Keratinocyte (primary cell): ENCODE measurements around the gene SDF2L1. TPM values are rescaled to one million over a fixed set of nuclear protein-coding genes. Genes with fewer than 3 reads are reported as not detected.

Experiments
- DNase-seq: peaks from one replicate; pipeline ENCODE4 v3.0.0-alpha.2; 2011; ENCODE audit warnings: low read depth, missing footprints, low spot score
- FAIRE-seq: peaks from 2 replicates; lab custom pipeline; 2011; peaks lifted over from hg19 to GRCh38; lab: Jason Lieb, UNC
- H2AFZ ChIP-seq: 2 replicates; pipeline ENCODE4 v1.6.0; 2012; ENCODE audit warnings: low read length, control low read depth, inconsistent platforms; ENCODE audit not compliant: control insufficient read depth
- H3K27ac ChIP-seq: 2 replicates; pipeline ENCODE4 v1.5.1; 2011; ENCODE audit warnings: low read length; ENCODE audit not compliant: control insufficient read depth, insufficient read depth
- H3K27me3 ChIP-seq: 3 replicates; pipeline ENCODE4 v1.6.0; 2011; ENCODE audit warnings: low read length; ENCODE audit not compliant: control insufficient read depth, insufficient read depth; ENCODE audit errors: extremely low read depth
- H3K36me3 ChIP-seq, 2 experiments: 2 replicates in 1 of 2; 3 replicates in 1 of 2; pipeline ENCODE4 v1.5.1; 2011; ENCODE audit warnings: low read length in 2 of 2, mild to moderate bottlenecking in 1 of 2; ENCODE audit not compliant: control insufficient read depth in 2 of 2, insufficient read depth in 2 of 2; ENCODE audit errors: extremely low read depth in 1 of 2
- H3K4me1 ChIP-seq: 3 replicates; pipeline ENCODE4 v1.5.1; 2011; ENCODE audit warnings: low read length; ENCODE audit not compliant: control insufficient read depth, insufficient read depth; ENCODE audit errors: extremely low read depth
- H3K4me2 ChIP-seq: 3 replicates; pipeline ENCODE4 v1.6.0; 2011; ENCODE audit warnings: low read depth, low read length; ENCODE audit not compliant: control insufficient read depth, insufficient read depth; ENCODE audit errors: extremely low read depth
- H3K4me3 ChIP-seq, 3 experiments: fragments of 200-600 bp in 1 of 3; sonication (generic) in 1 of 3; 2 replicates in 2 of 3; 3 replicates in 1 of 3; pipeline ENCODE4 v1.5.1; 2011 to 2016; ENCODE audit warnings: low read length in 3 of 3, mild to moderate bottlenecking in 3 of 3, control low read depth in 2 of 3, inconsistent platforms in 1 of 3, low read depth in 1 of 3, mixed read lengths in 1 of 3, mixed run types in 1 of 3, moderate library complexity in 1 of 3; ENCODE audit not compliant: control insufficient read depth in 2 of 3, insufficient read depth in 2 of 3; ENCODE audit errors: extremely low read depth in 1 of 3
- H3K79me2 ChIP-seq: 2 replicates; pipeline ENCODE4 v1.6.0; 2012; ENCODE audit warnings: low read length; ENCODE audit not compliant: control insufficient read depth, insufficient read depth
- H3K9ac ChIP-seq: 3 replicates; pipeline ENCODE4 v1.6.0; 2011; ENCODE audit warnings: low read length; ENCODE audit not compliant: control insufficient read depth, insufficient read depth; ENCODE audit errors: extremely low read depth
- H3K9me1 ChIP-seq: 3 replicates; pipeline ENCODE4 v1.6.0; 2011; ENCODE audit warnings: low read length; ENCODE audit not compliant: control insufficient read depth, insufficient read depth; ENCODE audit errors: extremely low read depth
- H3K9me3 ChIP-seq: 2 replicates; pipeline ENCODE4 v1.5.1; 2012; ENCODE audit warnings: low read depth, low read length; ENCODE audit not compliant: control insufficient read depth
- H4K20me1 ChIP-seq: 3 replicates; pipeline ENCODE4 v1.6.0; 2011; ENCODE audit warnings: low read length; ENCODE audit not compliant: control insufficient read depth, insufficient read depth; ENCODE audit errors: extremely low read depth
- CTCF ChIP-seq, 3 experiments: IDR thresholded peaks in 1 of 3; conservative IDR thresholded peaks in 1 of 3; optimal IDR thresholded peaks in 1 of 3; 2 replicates in 2 of 3; 3 replicates in 1 of 3; pipeline versions ENCODE3 to v1.5.1; 2011; ENCODE audit warnings: low read length in 3 of 3, mild to moderate bottlenecking in 3 of 3, moderate library complexity in 2 of 3, control low read depth in 1 of 3, inconsistent platforms in 1 of 3; ENCODE audit not compliant: insufficient read depth in 2 of 3; ENCODE audit errors: extremely low read depth in 1 of 3
- EZH2 ChIP-seq: IDR thresholded peaks from one replicate; pipeline ENCODE4 v1.6.1; 2012; ENCODE audit warnings: inconsistent platforms, mild to moderate bottlenecking, low read length, moderate library complexity
- dilution Hi-C: fragments of 300-500 bp; cut with MboI; formaldehyde crosslinking; loops from one replicate; pipeline ENCODE4 v1.7.0; 2020; ENCODE audit warnings: low sequenced_read_pairs; ENCODE audit not compliant: extremely low pct_ligation_motif_present
- polyA plus RNA-seq, 5 experiments: library from polyadenylated mRNA; depleted of rRNA in 3 of 5; stranded (reverse) in 3 of 5; stranded (forward) in 1 of 5; unstranded in 1 of 5; fragments of >200 nt; gene quantifications; 1 replicate in 1 of 5; 2 replicates in 3 of 5; 3 replicates in 1 of 5; pipeline versions ENCODE4 v1.2.1 to v1.2.3, GENCODE V29; 2011 to 2012; ENCODE audit warnings: missing spikeins in 2 of 5, low read depth in 1 of 5, low replicate concordance in 1 of 5

SDF2L1 gene
- polyA plus RNA-seq, 1 donor (not counting 4 experiments of a cell fraction or from before 2014, with no cell fraction given): 25.6 TPM

GRCh38 chr22:21641417-21641788, 699 bp upstream of the SDF2L1 start:
- H3K9ac ChIP-seq: peak overlapping the region; percentile 91
- H3K4me1 ChIP-seq: peaks cover 17% of the 10 kb centered on the region
- peak overlapping the region; percentile 44 to 89 (median 88) for H3K4me3 ChIP-seq
- H3K9me3 ChIP-seq: no peaks in the 10 kb centered on the region
- dilution Hi-C loops: no loop called here
- peaks cover 9% of the 10 kb centered on the region for H4K20me1 ChIP-seq
- DNase-seq (no peak), FAIRE-seq (no peak)
- peak overlapping the region; percentile 95 for H2AFZ ChIP-seq
- peak overlapping the region; percentile 99 for H3K4me2 ChIP-seq
- H3K27me3 ChIP-seq: no peaks in the 10 kb centered on the region
- H3K79me2 ChIP-seq: peaks cover 21% of the 10 kb centered on the region
- peaks cover 3 to 9% of the 10 kb centered on the region in 2 experiments for H3K36me3 ChIP-seq
- H3K9me1 ChIP-seq: no peaks in the 10 kb centered on the region
- H3K27ac ChIP-seq: peak overlapping the region; percentile 88
- peak; percentile 16 to 61 (median 37) for TF ChIP-seq CTCF (optimal IDR thresholded peaks at IDR 0.05 in 1 of 3, IDR thresholded peaks at IDR 0.05 in 1 of 3, conservative IDR thresholded peaks at IDR 0.05 in 1 of 3; ENCODE audit: extremely low read depth in 1 of 3, insufficient read depth in 2 of 3, low read length in 3 of 3)
- TF ChIP-seq EZH2: no peak

GRCh38 chr22:21642584-21643448, 714 bp downstream of the SDF2L1 start:
- peak overlapping the region; percentile 78 for H3K27ac ChIP-seq
- H4K20me1 ChIP-seq: peaks cover 11% of the 10 kb centered on the region
- TF ChIP-seq CTCF (optimal IDR thresholded peaks at IDR 0.05 in 1 of 3, IDR thresholded peaks at IDR 0.05 in 1 of 3, conservative IDR thresholded peaks at IDR 0.05 in 1 of 3; ENCODE audit: extremely low read depth in 1 of 3, insufficient read depth in 2 of 3, low read length in 3 of 3) (peak; percentile 61 to 63 (median 63)), EZH2 (no peak)
- H3K36me3 ChIP-seq: peaks cover 9 to 12% of the 10 kb centered on the region in 2 experiments
- peaks cover 23% of the 10 kb centered on the region for H3K79me2 ChIP-seq
- H3K9ac ChIP-seq: peak overlapping the region; percentile 91
- peaks cover 17% of the 10 kb centered on the region for H3K4me1 ChIP-seq
- no peaks in the 10 kb centered on the region for H3K9me3 ChIP-seq
- no peaks in the 10 kb centered on the region for H3K27me3 ChIP-seq
- dilution Hi-C loops: no loop called here
- FAIRE-seq (peak; percentile 29), DNase-seq (no peak)
- peak overlapping the region; percentile 86 for H3K4me2 ChIP-seq
- H3K4me3 ChIP-seq: peak overlapping the region; percentile 73 to 89 (median 88)
- peak overlapping the region; percentile 80 for H2AFZ ChIP-seq
- H3K9me1 ChIP-seq: no peaks in the 10 kb centered on the region
